OCI-LY3 (cell line): Measurements from ENCODE around the gene RHOB.

ENCODE experiments used
- EZH2phosphoT487 ChIP-seq: fragments of 200-600 bp; shearing (Covaris generic); IDR thresholded peaks from 2 replicates; pipeline ENCODE4 v1.6.1; 2018; ENCODE audit warnings: antibody characterized with exemption, mixed run types, low read depth
- TF ChIP-seq, protein P1 (sequence below): fragments of 200-600, 300-600 bp; sonication (generic); IDR thresholded peaks from 2 replicates; pipeline ENCODE4 v1.5.1; 2014; ENCODE audit warnings: antibody characterized with exemption, low read length, low read depth

DNA sequence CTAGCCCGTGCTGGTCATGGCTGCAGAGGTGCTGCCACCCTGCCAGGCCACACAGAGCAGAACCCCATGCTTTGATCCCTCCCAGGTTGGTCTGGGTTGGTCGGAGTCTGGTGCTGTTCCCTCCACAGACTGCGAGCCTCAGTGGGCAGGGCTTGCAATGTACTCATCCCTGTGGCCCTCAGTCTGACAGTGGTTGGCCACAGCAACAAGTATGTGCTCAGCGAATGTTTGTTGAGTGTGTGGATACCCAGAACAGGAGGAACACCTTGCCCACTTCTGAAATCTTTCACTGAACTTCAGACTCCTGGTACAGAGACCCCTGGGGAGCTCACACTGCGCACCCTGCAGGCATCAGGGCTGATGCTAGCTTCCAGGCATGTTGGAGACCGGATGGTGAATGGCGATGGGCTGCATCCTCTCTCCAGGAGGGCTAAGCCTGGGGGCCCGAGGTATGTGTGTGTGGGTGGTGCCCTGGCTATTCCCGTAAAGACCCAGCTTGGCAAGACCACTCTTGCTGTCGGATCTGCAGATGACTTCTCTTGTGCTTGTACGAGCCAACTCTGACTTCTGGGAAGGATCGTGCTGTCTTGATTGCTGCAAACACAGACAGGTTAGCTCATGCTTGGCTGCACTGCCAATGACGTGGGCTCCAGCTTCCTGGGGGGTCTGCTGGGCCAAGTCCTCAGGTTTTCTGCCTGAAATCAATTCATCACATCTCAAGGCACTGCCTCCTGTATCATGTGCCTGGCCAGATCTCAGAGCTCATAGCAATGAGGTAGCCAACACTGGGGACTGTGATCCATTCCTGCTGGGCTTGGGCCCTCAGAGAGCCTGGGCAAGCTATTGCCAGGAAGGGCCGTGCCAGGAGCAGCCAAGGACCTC, 43.7 kb downstream of the RHOB start:
- TF ChIP-seq, protein P1, sequence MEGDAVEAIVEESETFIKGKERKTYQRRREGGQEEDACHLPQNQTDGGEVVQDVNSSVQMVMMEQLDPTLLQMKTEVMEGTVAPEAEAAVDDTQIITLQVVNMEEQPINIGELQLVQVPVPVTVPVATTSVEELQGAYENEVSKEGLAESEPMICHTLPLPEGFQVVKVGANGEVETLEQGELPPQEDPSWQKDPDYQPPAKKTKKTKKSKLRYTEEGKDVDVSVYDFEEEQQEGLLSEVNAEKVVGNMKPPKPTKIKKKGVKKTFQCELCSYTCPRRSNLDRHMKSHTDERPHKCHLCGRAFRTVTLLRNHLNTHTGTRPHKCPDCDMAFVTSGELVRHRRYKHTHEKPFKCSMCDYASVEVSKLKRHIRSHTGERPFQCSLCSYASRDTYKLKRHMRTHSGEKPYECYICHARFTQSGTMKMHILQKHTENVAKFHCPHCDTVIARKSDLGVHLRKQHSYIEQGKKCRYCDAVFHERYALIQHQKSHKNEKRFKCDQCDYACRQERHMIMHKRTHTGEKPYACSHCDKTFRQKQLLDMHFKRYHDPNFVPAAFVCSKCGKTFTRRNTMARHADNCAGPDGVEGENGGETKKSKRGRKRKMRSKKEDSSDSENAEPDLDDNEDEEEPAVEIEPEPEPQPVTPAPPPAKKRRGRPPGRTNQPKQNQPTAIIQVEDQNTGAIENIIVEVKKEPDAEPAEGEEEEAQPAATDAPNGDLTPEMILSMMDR, result no peak
- TF ChIP-seq EZH2phosphoT487, result no peak
